NT2/D1 (cell line): ENCODE measurements around the gene MEG3.

Source experiments
- SUZ12 ChIP-seq: IDR thresholded peaks from 2 replicates; pipeline ENCODE4 v1.6.1; 2011; ENCODE audit not compliant: insufficient read length, insufficient read depth; ENCODE audit errors: extremely low read depth
- YY1 ChIP-seq: IDR thresholded peaks from 2 replicates; pipeline ENCODE4 v1.6.1; 2011; ENCODE audit not compliant: insufficient read length, insufficient read depth
- ZNF274 ChIP-seq: IDR thresholded peaks from 2 replicates; pipeline ENCODE4 v1.6.1; 2011; ENCODE audit warnings: mild to moderate bottlenecking, low read depth, low read length

DNA sequence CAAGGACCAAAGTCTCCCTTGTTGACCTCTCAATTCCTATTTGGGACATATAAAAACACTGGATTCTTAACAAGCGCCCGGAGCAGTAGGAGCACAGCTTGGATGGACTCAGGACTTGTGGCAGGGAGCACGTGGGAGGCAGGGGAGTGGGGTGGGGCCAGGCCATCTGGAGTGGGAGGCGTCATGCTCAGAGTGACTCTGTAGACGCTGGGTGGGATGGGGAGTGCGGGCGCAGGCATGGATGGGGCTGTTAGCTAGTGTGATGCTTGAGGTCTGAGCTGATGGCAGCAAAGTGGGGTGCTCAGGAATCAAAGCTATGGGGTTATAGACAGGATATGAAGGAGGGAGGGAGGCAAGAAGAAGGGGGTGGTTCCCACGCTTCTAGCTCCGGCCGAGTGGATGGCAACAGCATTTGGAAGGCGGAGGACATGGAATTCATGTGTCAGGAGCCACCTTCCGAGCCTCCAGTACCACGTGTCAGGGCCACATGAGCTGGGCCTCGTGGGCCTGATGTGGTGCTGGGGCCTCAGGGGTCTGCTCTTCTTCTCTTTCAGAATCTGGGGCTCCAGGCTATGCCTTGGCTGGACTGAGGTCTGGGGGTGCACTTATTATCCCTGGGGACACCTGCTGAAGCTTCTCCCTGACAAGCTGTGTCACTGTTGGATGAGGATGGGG, 26.2 kb downstream of the MEG3 start:
- TF ChIP-seq ZNF274 (no peak), YY1 (no peak), SUZ12 (no peak)
